Psoas muscle (tissue), 8 donors: ENCODE measurements around the gene AP4E1. TPM values are rescaled to one million over a fixed set of nuclear protein-coding genes. Genes with fewer than 3 reads are reported as not detected.
A peak's percentile ranks its signal among the peaks of the same experiment; 100 is the strongest.
"Not testable (repeated sequence)": the region's sequence is repeated elsewhere in the genome, so short reads cannot be mapped to it uniquely, and the experiment has no call there.

Source experiments
- ATAC-seq, 4 donors: fragments of 200-7000 bp; cut with Tn5 transposase; one replicate each; pipeline ENCODE4 v1.9.1; 2020; ENCODE audit warnings: moderate library complexity in 3 of 4, mild to moderate bottlenecking in 2 of 4
- DNase-seq, 2 donors: peaks; one replicate each; pipeline ENCODE4 v3.0.0-alpha.2; 2020
- H3K27ac ChIP-seq: fragments of 200-600 bp; one replicate; pipeline ENCODE4 v1.8.0; 2022
- H3K27me3 ChIP-seq, 3 donors: fragments of 200-600 bp in 1 of 3; one replicate each; pipeline versions ENCODE4 v1.6.1 to v1.8.0; 2013 to 2022; ENCODE audit warnings: low read length in 2 of 3, mild to moderate bottlenecking in 2 of 3, moderate library complexity in 1 of 3; ENCODE audit not compliant: insufficient read depth in 3 of 3
- H3K36me3 ChIP-seq, 2 donors: fragments of 200-600 bp in 1 of 2; one replicate each; pipeline versions ENCODE4 v1.6.1 to v1.8.0; 2013 to 2022; ENCODE audit warnings: low read depth in 1 of 2, mild to moderate bottlenecking in 1 of 2, moderate library complexity in 1 of 2; ENCODE audit not compliant: insufficient read depth in 1 of 2
- H3K4me1 ChIP-seq: fragments of 200-600 bp; one replicate; pipeline ENCODE4 v1.8.0; 2022
- H3K4me3 ChIP-seq: fragments of 200-600 bp; one replicate; pipeline ENCODE4 v1.8.0; 2022; ENCODE audit warnings: mild to moderate bottlenecking
- H3K9me3 ChIP-seq: fragments of 200-600 bp; one replicate; pipeline ENCODE4 v1.8.0; 2022
- CTCF ChIP-seq: fragments of 200-600 bp; IDR thresholded peaks from one replicate; pipeline ENCODE4 v1.8.0; 2022; ENCODE audit warnings: antibody characterized with exemption
- WGBS, 3 donors: extraction: QIAGEN DNeasy Blood & Tissue Kit; methylation state at CpG; one replicate each; pipeline versions ENCODE4 v1.1.6 to v1.1.7; 2013; 5-methylcytosine and 5-hydroxymethylcytosine counted together
- intact Hi-C, 2 donors: fragments of 100-400 bp; cut with DNase I; formaldehyde crosslinking; loops; one replicate each; pipeline versions ENCODE4 v1.11.0 to v1.14.2; 2022
- polyA plus RNA-seq, 3 donors: library from polyadenylated mRNA; stranded (reverse); fragments of 200-250 nt; gene quantifications; one replicate each; pipeline ENCODE4 v1.2.3, GENCODE V29; 2013
- total RNA-seq, 4 donors: library from RNA; stranded (reverse); fragmentation: NEBNext Ultra II Directional in 2 of 4; extraction: Animal tissue kit (Norgen Biotek cat#: 25700) in 2 of 4; gene quantifications; one replicate each; pipeline versions ENCODE4 v1.2.1 to v1.2.4, GENCODE V29; 2021 to 2023
- donor health status: healthy with polysubstance abuse.
- donor health status: DM: no; HTN: no; CAD: no; lungs with moderate emphysema.
- donor health status: Bipolar disorder and iron deficiency.
- donor health status: healthy.
- donor health status: DM: yes; HTN: yes; CAD: no.
- donor health status: DM: no; HTN: no; CAD: no.
- donor health status: DM: no; HTN: no; CAD: no.
- donor health status: DM: yes; HTN: yes; CAD: no.

AP4E1 gene
- total and polyA plus RNA-seq, 7 donors, result 4.4 to 16.6 (median 11.9) TPM

DNA sequence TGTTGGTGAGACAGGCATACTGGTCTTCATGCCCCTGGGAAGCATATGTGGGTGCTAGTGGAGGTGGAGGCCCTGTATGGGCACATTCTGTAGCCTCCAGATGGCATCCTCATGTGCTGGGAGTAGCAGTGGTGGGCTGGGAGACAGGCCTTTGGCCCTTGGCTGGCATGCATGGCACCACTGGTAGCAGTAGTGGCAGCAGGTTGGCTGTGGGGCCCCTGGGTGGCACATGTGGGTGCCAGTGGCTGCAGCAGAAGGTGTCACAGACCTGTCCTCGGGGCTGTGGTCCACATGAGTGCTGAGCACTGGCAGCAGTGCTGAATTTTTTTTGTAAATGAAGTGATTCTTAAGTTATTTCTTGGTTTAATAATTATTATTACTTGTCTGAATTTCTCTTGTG, 115.0 kb downstream of the AP4E1 start:
- intact Hi-C loops, result no loop called here
- 98 to 100% (median 100%) methylated on average over 1 of the region's 1 CpG for WGBS, 3 donors
- ATAC-seq, result no peak

DNA sequence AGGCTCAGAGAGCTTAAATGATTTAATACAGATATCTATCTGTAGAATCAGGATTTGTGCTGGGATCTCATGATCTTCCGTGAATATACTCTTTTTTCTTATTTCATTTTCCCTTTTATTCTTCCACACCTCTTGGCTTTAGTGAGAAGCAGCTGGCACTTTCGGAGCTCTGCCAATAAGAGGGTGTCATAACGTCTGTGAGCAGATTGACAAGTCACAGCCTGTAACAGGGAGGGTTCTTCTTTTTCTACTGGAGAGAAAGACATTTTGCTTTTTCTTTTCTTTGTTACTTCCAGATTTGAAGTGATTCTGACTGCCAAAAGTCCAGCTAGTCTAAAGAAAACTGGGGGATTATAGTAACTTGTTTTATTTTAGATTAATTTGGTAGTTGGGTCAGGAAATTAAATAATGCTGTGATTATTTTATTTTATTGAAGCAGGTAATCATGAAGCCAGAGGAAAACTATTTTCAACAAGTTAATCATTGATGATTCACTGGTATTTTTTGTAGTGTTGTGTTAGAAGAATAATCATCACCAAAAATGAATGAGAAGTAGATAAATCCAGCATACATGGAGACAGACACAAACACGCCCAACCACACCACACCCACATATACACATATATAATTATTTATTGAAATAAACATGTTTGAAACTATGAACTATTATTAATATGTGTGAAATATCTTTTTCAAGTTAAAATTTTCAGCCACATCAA, 116.4 kb downstream of the AP4E1 start:
- DNase-seq (peak in 1 of 2 donors; percentile 55), ATAC-seq (peak; percentile 78 to 95 (median 86))
- Histone ChIP-seq H3K36me3 (no peaks in the 10 kb centered on the region), H3K9me3 (peaks cover under 1% of the 10 kb centered on the region), H3K27me3 (no peaks in the 10 kb centered on the region), H3K4me1 (peaks cover 11% of the 10 kb centered on the region), H3K4me3 (peak overlapping the region; percentile 22), H3K27ac (peak overlapping the region; percentile 77)
- WGBS, 3 donors, result 31 to 43% (median 36%) methylated on average over 4 of the region's 4 CpGs
- intact Hi-C loops, result no loop called here
- TF ChIP-seq CTCF, result no peak

More for the DNA sequence above, 115.0 kb downstream of the AP4E1 start:
- Histone ChIP-seq H3K4me1 (peaks cover 11% of the 10 kb centered on the region), H3K4me3 (no peak overlapping the region), H3K36me3 (no peaks in the 10 kb centered on the region), H3K9me3 (peaks cover 5% of the 10 kb centered on the region), H3K27ac (no peak overlapping the region), H3K27me3 (no peaks in the 10 kb centered on the region)
- no peak for TF ChIP-seq CTCF
- no peak for DNase-seq

GRCh38 chr15:51025454-51025846, 117.0 kb downstream of the AP4E1 start:
- intact Hi-C loops, result no loop called here

DNA sequence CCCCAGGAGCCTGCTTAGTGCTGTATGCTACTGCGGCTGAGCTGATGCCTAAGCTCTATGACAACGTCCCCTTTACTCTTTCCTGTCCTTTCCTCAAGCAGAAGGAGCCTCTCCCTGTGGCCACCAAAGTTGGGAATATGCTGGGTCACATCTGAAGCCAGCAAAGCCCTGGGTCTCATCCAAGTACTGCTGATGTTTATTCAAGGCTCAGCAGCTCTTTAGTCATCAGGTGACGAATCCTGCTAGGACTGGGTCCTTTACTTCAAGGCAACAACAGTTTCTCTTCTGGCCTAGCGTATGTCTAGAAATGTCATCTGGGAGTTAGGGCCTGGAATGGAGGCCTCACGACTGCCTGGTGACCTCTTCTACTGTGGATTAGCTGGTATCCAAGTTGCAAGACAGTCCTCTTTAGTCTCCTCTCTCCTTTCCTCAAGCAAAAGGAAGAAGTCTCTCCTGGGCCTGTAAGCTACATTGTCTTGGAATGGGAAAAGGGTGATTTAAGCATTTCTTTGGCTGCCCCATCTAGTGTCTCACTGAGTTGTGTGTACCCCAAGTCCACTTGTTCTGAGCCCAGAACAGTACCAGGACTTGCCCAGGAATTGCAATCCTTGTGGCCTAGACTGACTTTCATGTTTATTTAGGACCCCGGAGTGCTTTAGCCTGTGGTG, 122.3 kb downstream of the AP4E1 start:
- WGBS, 3 donors, result 75 to 91% (median 84%) methylated on average over 6 of the region's 6 CpGs
- Histone ChIP-seq H3K27me3 (no peaks in the 10 kb centered on the region), H3K4me3 (no peak overlapping the region), H3K36me3 (peaks cover 0 to 3% of the 10 kb centered on the region in 2 donors), H3K27ac (peak overlapping the region; percentile 10), H3K4me1 (no peaks in the 10 kb centered on the region), H3K9me3 (no peaks in the 10 kb centered on the region)
- ATAC-seq (peak in 1 of 4 donors; percentile 42), DNase-seq (no peak)
- no peak for TF ChIP-seq CTCF
- intact Hi-C loops, result no loop called here

More at GRCh38 chr15:51025454-51025846, 117.0 kb downstream of the AP4E1 start:
- WGBS, 3 donors, result 42 to 48% (median 43%) methylated on average over 3 of the region's 3 CpGs
- Histone ChIP-seq H3K27me3 (no peaks in the 10 kb centered on the region), H3K27ac (peak overlapping the region; percentile 77), H3K9me3 (no peaks in the 10 kb centered on the region), H3K4me1 (peaks cover 11% of the 10 kb centered on the region), H3K36me3 (no peaks in the 10 kb centered on the region), H3K4me3 (peak overlapping the region; percentile 22)
- TF ChIP-seq CTCF, result no peak
- ATAC-seq (peak in 3 of 4 donors; percentile 34 to 61 (median 52)), DNase-seq (no peak)

- H3K36me3 ChIP-seq, H3K9me3 ChIP-seq, DNase-seq, H3K27ac ChIP-seq, H3K27me3 ChIP-seq, H3K4me1 ChIP-seq, H3K4me3 ChIP-seq, ATAC-seq, intact Hi-C loops: not testable (repeated sequence)
- WGBS, 3 donors, result 91 to 97% (median 96%) methylated on average over 8 to 13 of the region's 13 CpGs
Observed at GRCh38 chr15:51037474-51037873, 129.0 kb downstream of the AP4E1 start.
